Neuronal stem cell (in vitro differentiated cells): ENCODE results near the gene MYL5.
A peak's percentile ranks its signal among the peaks of the same experiment; 100 is the strongest.

Experiments used
- DNase-seq: peaks from one replicate; pipeline ENCODE4 v3.0.0-alpha.2; 2013; ENCODE audit warnings: low spot score
- H2AFZ ChIP-seq: one replicate; pipeline ENCODE4 v1.6.1; 2013; ENCODE audit warnings: mild to moderate bottlenecking, low read length, inconsistent platforms
- H2AK5ac ChIP-seq: 2 replicates; pipeline ENCODE4 v1.6.1; 2013; ENCODE audit warnings: low read depth, mild to moderate bottlenecking, inconsistent platforms, low read length, moderate library complexity, mixed read lengths
- H2BK120ac ChIP-seq: 2 replicates; pipeline ENCODE4 v1.6.1; 2013; ENCODE audit warnings: low read depth, mild to moderate bottlenecking, inconsistent platforms, low read length, moderate library complexity, mixed read lengths
- H2BK12ac ChIP-seq: one replicate; pipeline ENCODE4 v1.6.1; 2013; ENCODE audit warnings: low read length, inconsistent platforms
- H2BK15ac ChIP-seq: 2 replicates; pipeline ENCODE4 v1.6.1; 2013; ENCODE audit warnings: mild to moderate bottlenecking, low read length, inconsistent platforms, mixed read lengths
- H2BK5ac ChIP-seq: one replicate; pipeline ENCODE4 v1.6.1; 2013; ENCODE audit warnings: inconsistent platforms, mild to moderate bottlenecking, low read length, moderate library complexity
- H3K14ac ChIP-seq: one replicate; pipeline ENCODE4 v1.6.1; 2013; ENCODE audit warnings: low read length, inconsistent platforms
- H3K18ac ChIP-seq: 2 replicates; pipeline ENCODE4 v1.6.1; 2013; ENCODE audit warnings: low read length, inconsistent platforms
- H3K23ac ChIP-seq: 2 replicates; pipeline ENCODE4 v1.6.1; 2013; ENCODE audit warnings: low read depth, mild to moderate bottlenecking, mixed read lengths, low read length, inconsistent platforms; ENCODE audit not compliant: poor library complexity
- H3K27ac ChIP-seq: replicated peaks from 3 replicates; pipeline ENCODE4 v1.5.1; 2013; ENCODE audit warnings: low read length, inconsistent platforms
- H3K27me3 ChIP-seq, 3 experiments: 2 replicates each; pipeline ENCODE4 v1.6.1; 2013; ENCODE audit warnings: low read length in 3 of 3, mild to moderate bottlenecking in 2 of 3, inconsistent platforms in 1 of 3, low read depth in 1 of 3, mixed read lengths in 1 of 3, moderate library complexity in 1 of 3; ENCODE audit not compliant: control insufficient read depth in 3 of 3, insufficient read depth in 3 of 3
- H3K36me3 ChIP-seq, 2 donors: replicated peaks in 1 of 2; 2 replicates each; pipeline ENCODE4 v1.6.1; 2013; ENCODE audit warnings: low read length in 2 of 2; ENCODE audit not compliant: control insufficient read depth in 2 of 2, insufficient read depth in 2 of 2
- H3K4ac ChIP-seq: 2 replicates; pipeline ENCODE4 v1.6.1; 2013; ENCODE audit warnings: inconsistent platforms, mild to moderate bottlenecking, low read length, moderate library complexity
- H3K4me1 ChIP-seq, 2 donors: 1 replicate in 1 of 2; 2 replicates in 1 of 2; pipeline ENCODE4 v1.6.1; 2013; ENCODE audit warnings: low read length in 2 of 2, low read depth in 1 of 2; ENCODE audit not compliant: control insufficient read depth in 2 of 2, insufficient read depth in 1 of 2
- H3K4me2 ChIP-seq: one replicate; pipeline ENCODE4 v1.6.1; 2013; ENCODE audit warnings: mild to moderate bottlenecking, low read length, inconsistent platforms; ENCODE audit not compliant: insufficient read depth, poor library complexity, severe bottlenecking
- H3K4me3 ChIP-seq, 2 donors: 2 replicates each; pipeline ENCODE4 v1.5.1; 2013; ENCODE audit warnings: low read length in 2 of 2, mild to moderate bottlenecking in 2 of 2, inconsistent platforms in 1 of 2, moderate library complexity in 1 of 2
- H3K79me1 ChIP-seq: one replicate; pipeline ENCODE4 v1.6.1; 2013; ENCODE audit warnings: low read depth, mild to moderate bottlenecking, inconsistent platforms, low read length, moderate library complexity
- H3K9ac ChIP-seq: one replicate; pipeline ENCODE4 v1.6.1; 2013; ENCODE audit warnings: mild to moderate bottlenecking, low read depth, low read length, inconsistent platforms; ENCODE audit not compliant: poor library complexity
- H3K9me3 ChIP-seq, 2 donors: replicated peaks in 1 of 2; 2 replicates each; pipeline versions ENCODE3 to v1.6.1; 2013; ENCODE audit warnings: low read length in 2 of 2, mild to moderate bottlenecking in 2 of 2, inconsistent platforms in 1 of 2, low read depth in 1 of 2, mixed read lengths in 1 of 2, moderate library complexity in 1 of 2; ENCODE audit not compliant: control insufficient read depth in 2 of 2, insufficient read depth in 1 of 2
- H4K8ac ChIP-seq: one replicate; pipeline ENCODE4 v1.6.1; 2013; ENCODE audit warnings: low read depth, mild to moderate bottlenecking, inconsistent platforms, low read length, moderate library complexity
- H4K91ac ChIP-seq: one replicate; pipeline ENCODE4 v1.6.1; 2013; ENCODE audit warnings: low read length, low read depth, mild to moderate bottlenecking, inconsistent platforms; ENCODE audit not compliant: poor library complexity
- WGBS, 2 donors: extraction: QIAGEN DNeasy Blood & Tissue Kit; methylation state at CpG; one replicate each; pipeline ENCODE4 v1.1.7; 2013; ENCODE audit warnings: missing lambda C conversion rate in 2 of 2, mixed read lengths in 1 of 2; ENCODE audit not compliant: insufficient read length in 2 of 2, insufficient replicate concordance in 1 of 2; ENCODE audit errors: extremely low coverage in 2 of 2; 5-methylcytosine and 5-hydroxymethylcytosine counted together

The MYL5 gene

GRCh38 chr4:682490-683172 is 8.3 kb downstream of the MYL5 start:
- DNase-seq, result no peak
- WGBS, 2 donors, result no CpG with 5 or more reads among the region's 23 CpGs
- Histone ChIP-seq H2AFZ (no peak overlapping the region), H3K9me3 (no peaks in the 10 kb centered on the region), H3K4me1 (peaks cover 6 to 9% of the 10 kb centered on the region in 2 donors), H2BK5ac (no peak overlapping the region), H2BK15ac (peak overlapping the region; percentile 58), H3K36me3 (no peaks in the 10 kb centered on the region), H3K4me2 (no peak overlapping the region), H3K27ac (no peak overlapping the region), H3K79me1 (peaks cover 7% of the 10 kb centered on the region), H3K4ac (peak overlapping the region; percentile 93), H2BK120ac (no peak overlapping the region), H3K9ac (no peak overlapping the region), H3K18ac (no peak overlapping the region), H2BK12ac (peak overlapping the region; percentile 75), H3K4me3 (no peak overlapping the region), H3K23ac (peak overlapping the region; percentile 91), H2AK5ac (peak overlapping the region; percentile 97), H4K8ac (no peak overlapping the region), H4K91ac (peak overlapping the region; percentile 12), H3K14ac (peak overlapping the region; percentile 56), H3K27me3 (peaks cover 0 to 9% (median 2%) of the 10 kb centered on the region in 3 experiments)

GRCh38 chr4:683247-683897 is 9.0 kb downstream of the MYL5 start:
- peaks cover 6 to 9% of the 10 kb centered on the region in 2 donors for H3K4me1 ChIP-seq
- no peak overlapping the region for H3K4me3 ChIP-seq
- peak overlapping the region; percentile 4 for H2BK120ac ChIP-seq
- peak overlapping the region; percentile 70 for H3K18ac ChIP-seq
- peak overlapping the region; percentile 93 for H3K4ac ChIP-seq
- no peak for DNase-seq
- peak overlapping the region; percentile 4 for H3K9ac ChIP-seq
- peaks cover 0 to 9% (median 4%) of the 10 kb centered on the region in 3 experiments for H3K27me3 ChIP-seq
- H3K4me2 ChIP-seq, result no peak overlapping the region
- peak overlapping the region; percentile 58 for H2BK15ac ChIP-seq
- H2BK12ac ChIP-seq, result peak overlapping the region; percentile 75
- no peaks in the 10 kb centered on the region for H3K9me3 ChIP-seq
- no peak overlapping the region for H4K8ac ChIP-seq
- H3K36me3 ChIP-seq, result no peaks in the 10 kb centered on the region
- no peak overlapping the region for H3K27ac ChIP-seq
- H3K14ac ChIP-seq, result peak overlapping the region; percentile 75
- no peak overlapping the region for H2BK5ac ChIP-seq
- no CpG with 5 or more reads among the region's 25 CpGs for WGBS, 2 donors
- peak overlapping the region; percentile 72 for H2AFZ ChIP-seq
- H4K91ac ChIP-seq, result no peak overlapping the region
- peaks cover 7% of the 10 kb centered on the region for H3K79me1 ChIP-seq
- peak overlapping the region; percentile 91 for H3K23ac ChIP-seq
- H2AK5ac ChIP-seq, result peak overlapping the region; percentile 97

GRCh38 chr4:683982-684622 is 9.8 kb downstream of the MYL5 start:
- Histone ChIP-seq H2BK15ac (peak overlapping the region; percentile 93), H3K4ac (peak overlapping the region; percentile 93), H3K23ac (peak overlapping the region; percentile 91), H2BK120ac (peak overlapping the region; percentile 4), H2BK12ac (peak overlapping the region; percentile 73), H3K4me2 (no peak overlapping the region), H2AK5ac (peak overlapping the region; percentile 98), H3K4me1 (peaks cover 6 to 9% of the 10 kb centered on the region in 2 donors), H3K9me3 (no peaks in the 10 kb centered on the region), H3K79me1 (peaks cover 7% of the 10 kb centered on the region), H3K9ac (no peak overlapping the region), H2AFZ (peak overlapping the region; percentile 72), H3K36me3 (no peaks in the 10 kb centered on the region), H3K4me3 (no peak overlapping the region), H4K91ac (no peak overlapping the region), H3K27me3 (peaks cover 0 to 9% (median 9%) of the 10 kb centered on the region in 3 experiments), H3K18ac (peak overlapping the region; percentile 80), H3K14ac (peak overlapping the region; percentile 75), H3K27ac (no peak overlapping the region), H4K8ac (peak overlapping the region; percentile 43), H2BK5ac (peak overlapping the region; percentile 66)
- DNase-seq, result no peak
- no CpG with 5 or more reads among the region's 19 CpGs for WGBS, 2 donors
